T-helper 1 cell treated with Interleukin-12 subunit alpha and Interleukin-12 subunit beta and Interleukin-4 antibody, amounts not matched to agents 30 ng/mL and 1 ng/mL, for 36 hours (primary cell): Measurements from ENCODE around the gene DCHS1. TPM values are rescaled to one million over a fixed set of nuclear protein-coding genes. Genes with fewer than 3 reads are reported as not detected.

Source experiments
- intact Hi-C: fragments of 100-400 bp; cut with micrococcal nuclease; formaldehyde crosslinking; loops from one replicate; pipeline ENCODE4 v1.15.1; 2024
- total RNA-seq: library from RNA; stranded (reverse); gene quantifications from 2 replicates; pipeline ENCODE4 v1.2.3, GENCODE V29; 2022

DCHS1 gene
- total RNA-seq, 1 donor from 2014 or later, result 0.37 TPM

- intact Hi-C loops, result loop anchor here (10.0 kb wide), 1 partner anchor 991 kb away; the partner anchor contains the start of gene TRIM34
Observed at GRCh38 chr11:6615882-6616585, 39.6 kb downstream of the DCHS1 start.

- intact Hi-C loops, result loop anchor here (10.0 kb wide), 1 partner anchor 990 kb away; the partner anchor contains the start of gene TRIM34
Observed at GRCh38 chr11:6615046-6615445, 40.6 kb downstream of the DCHS1 start.

- intact Hi-C loops, result loop anchor here (5.0 to 10.0 kb wide), 2 partner anchors 292 to 990 kb away; partner anchors contain the start of genes CAVIN3 and TRIM34
Observed at GRCh38 chr11:6614446-6614845, 41.2 kb downstream of the DCHS1 start.

- intact Hi-C loops, result loop anchor here (2.0 to 10.0 kb wide), 3 partner anchors 291 to 989 kb away; partner anchors contain the start of genes CAVIN3, TRIM22 and TRIM34
Observed at GRCh38 chr11:6613496-6613895, 42.1 kb downstream of the DCHS1 start.

GRCh38 chr11:6612213-6613041 lies 43.2 kb downstream of the DCHS1 start, which contains the start of gene TAF10:
TSS of gene TAF10 (minus strand) at chr11:6612216. CDS start at chr11:6612189, 27 bp downstream.
- intact Hi-C loops, result loop anchor here (1.0 to 10.0 kb wide), 12 partner anchors 9 to 1375 kb away; partner anchors contain the start of genes ARFIP2, CAVIN3, EIF3F and FHIP1B

- intact Hi-C loops, result loop anchor here (1.0 to 10.0 kb wide), 13 partner anchors 7 to 1375 kb away; partner anchors contain the start of genes ARFIP2, CAVIN3, EIF3F and FHIP1B
Observed at GRCh38 chr11:6611963-6612212, 43.7 kb downstream of the DCHS1 start.

GRCh38 chr11:6611092-6611962 lies 44.3 kb downstream of the DCHS1 start:
- intact Hi-C loops, result loop anchor here (1.0 to 10.0 kb wide), 3 partner anchors 8 to 987 kb away; partner anchors contain the start of genes CAVIN3, TPP1 and TRIM34

- intact Hi-C loops, result loop anchor here (5.0 to 10.0 kb wide), 2 partner anchors 288 to 986 kb away; partner anchors contain the start of genes CAVIN3 and TRIM34
Observed at GRCh38 chr11:6610591-6610990, 45.0 kb downstream of the DCHS1 start.

GRCh38 chr11:6609502-6610015 lies 46.0 kb downstream of the DCHS1 start:
- intact Hi-C loops, result loop anchor here (5.0 to 10.0 kb wide), 2 partner anchors 287 to 985 kb away; partner anchors contain the start of genes CAVIN3 and TRIM34

GRCh38 chr11:6608726-6609501 lies 46.7 kb downstream of the DCHS1 start:
- intact Hi-C loops, result no loop called here

- intact Hi-C loops, result no loop called here
Observed at GRCh38 chr11:6608011-6608410, 47.6 kb downstream of the DCHS1 start.

GRCh38 chr11:6607190-6607795 lies 48.3 kb downstream of the DCHS1 start:
- intact Hi-C loops, result no loop called here

GRCh38 chr11:6606471-6607189 lies 49.0 kb downstream of the DCHS1 start:
- intact Hi-C loops, result loop anchor here (1.0 kb wide), 3 partner anchors 13 to 61 kb away; partner anchors contain the start of gene TPP1

- intact Hi-C loops, result loop anchor here (1.0 kb wide), 1 partner anchor 102 kb away; no protein-coding TSS in a partner anchor
Observed at GRCh38 chr11:6604790-6605189, 50.8 kb downstream of the DCHS1 start.

- intact Hi-C loops, result loop anchor here (1.0 kb wide), 1 partner anchor 102 kb away; no protein-coding TSS in a partner anchor
Observed at GRCh38 chr11:6604081-6604626, 51.5 kb downstream of the DCHS1 start.

- intact Hi-C loops, result loop anchor here (1.0 to 2.0 kb wide), 10 partner anchors 9 to 369 kb away; partner anchors contain the start of genes ARFIP2, FHIP1B, MRPL17 and SMPD1
Observed at GRCh38 chr11:6603287-6604080, 52.1 kb downstream of the DCHS1 start, which contains the start of the genes ILK and RRP8. TSS of gene ILK (plus strand) at chr11:6603774. CDS start at chr11:6604272, 498 bp downstream. TSS of gene RRP8 (minus strand) at chr11:6603616. CDS start at chr11:6603502, 114 bp downstream.
